Endothelial cell of umbilical vein (primary cell): Measurements from ENCODE around the gene UBE4B. TPM values are rescaled to one million over a fixed set of nuclear protein-coding genes. Genes with fewer than 3 reads are reported as not detected.

Source experiments
- BruUV-seq: library from RNA; stranded (reverse); fragments of 400-500 nt; replicated peaks from 2 replicates; lab custom pipeline; 2021; lab: Mats Ljungman, UMichigan
- CTCF ChIA-PET: fragments of 300-600, 350-600 bp; sonication (Branson Sonifier 250); formaldehyde crosslinking; loops from one replicate; lab custom pipeline; 2021; ENCODE audit warnings: antibody characterized with exemption, inconsistent platforms; lab: Charles Lee
- POLR2A ChIA-PET: fragments of 300-600, 350-600 bp; sonication (Branson Sonifier 250); formaldehyde crosslinking; loops from one replicate; lab custom pipeline; 2021; ENCODE audit warnings: antibody characterized with exemption, inconsistent platforms; lab: Charles Lee
- DNase-seq: peaks from one replicate; pipeline ENCODE4 v3.0.0-alpha.2; 2011; ENCODE audit warnings: low read depth, low spot score
- FAIRE-seq: peaks from 2 replicates; lab custom pipeline; 2011; peaks lifted over from hg19 to GRCh38; lab: Jason Lieb, UNC
- H2AFZ ChIP-seq: 2 replicates; pipeline ENCODE4 v1.6.0; 2012; ENCODE audit warnings: low read depth, low read length, control low read depth, inconsistent platforms
- H3K27ac ChIP-seq: 2 replicates; pipeline ENCODE4 v1.5.1; 2011; ENCODE audit warnings: low read depth, mild to moderate bottlenecking, control low read depth, low read length, moderate library complexity; ENCODE audit not compliant: insufficient read depth
- H3K27me3 ChIP-seq, 2 experiments: 2 replicates each; pipeline versions ENCODE4 v1.6.0 to v1.6.1; 2011; ENCODE audit warnings: low read length in 2 of 2, mixed read lengths in 1 of 2; ENCODE audit not compliant: control insufficient read depth in 2 of 2, insufficient read depth in 2 of 2
- H3K36me3 ChIP-seq, 2 experiments: 2 replicates in 1 of 2; 3 replicates in 1 of 2; pipeline ENCODE4 v1.5.1; 2011; ENCODE audit warnings: low read length in 2 of 2, mild to moderate bottlenecking in 1 of 2, moderate library complexity in 1 of 2; ENCODE audit not compliant: control insufficient read depth in 2 of 2, insufficient read depth in 2 of 2; ENCODE audit errors: extremely low read depth in 1 of 2
- H3K4me1 ChIP-seq: 3 replicates; pipeline ENCODE4 v1.5.1; 2011; ENCODE audit warnings: mild to moderate bottlenecking, low read length; ENCODE audit not compliant: control insufficient read depth, insufficient read depth; ENCODE audit errors: extremely low read depth
- H3K4me2 ChIP-seq: 2 replicates; pipeline ENCODE4 v1.6.1; 2011; ENCODE audit warnings: low read length, control low read depth, mixed read lengths; ENCODE audit not compliant: insufficient read depth
- H3K4me3 ChIP-seq, 3 experiments: fragments of 200-600 bp in 1 of 3; sonication (generic), shearing (Covaris generic) in 1 of 3; replicated peaks in 1 of 3; 2 replicates each; pipeline ENCODE4 v1.5.1; 2011 to 2016; ENCODE audit warnings: control low read depth in 3 of 3, low read length in 3 of 3, mild to moderate bottlenecking in 2 of 3, inconsistent platforms in 1 of 3, low read depth in 1 of 3, moderate library complexity in 1 of 3; ENCODE audit not compliant: insufficient read depth in 1 of 3
- H3K79me2 ChIP-seq: 2 replicates; pipeline ENCODE4 v1.6.0; 2012; ENCODE audit warnings: low read length, inconsistent platforms; ENCODE audit not compliant: control insufficient read depth, insufficient read depth
- H3K9ac ChIP-seq: replicated peaks from 2 replicates; pipeline ENCODE3; 2011; ENCODE audit warnings: low read length, control low read depth; ENCODE audit not compliant: insufficient read depth; ENCODE audit errors: extremely low read depth
- H3K9me1 ChIP-seq: replicated peaks from 3 replicates; pipeline ENCODE4 v1.6.0; 2011; ENCODE audit warnings: mild to moderate bottlenecking, low read length; ENCODE audit not compliant: control insufficient read depth, insufficient read depth; ENCODE audit errors: extremely low read depth
- H3K9me3 ChIP-seq: replicated peaks from 2 replicates; pipeline ENCODE4 v1.5.1; 2012; ENCODE audit warnings: low read length, inconsistent platforms; ENCODE audit not compliant: control insufficient read depth, insufficient read depth
- H4K20me1 ChIP-seq: replicated peaks from 2 replicates; pipeline ENCODE3; 2011; ENCODE audit warnings: mild to moderate bottlenecking, low read length; ENCODE audit not compliant: control insufficient read depth, insufficient read depth; ENCODE audit errors: extremely low read depth
- EZH2 ChIP-seq: IDR thresholded peaks from 2 replicates; pipeline ENCODE4 v1.6.1; 2012; ENCODE audit warnings: borderline replicate concordance, low read depth, mild to moderate bottlenecking, moderate library complexity, low read length, inconsistent platforms; ENCODE audit not compliant: severe bottlenecking
- FOS ChIP-seq: IDR thresholded peaks from 2 replicates; pipeline ENCODE4 v1.6.1; 2011; ENCODE audit warnings: mild to moderate bottlenecking, low read length, moderate library complexity, borderline replicate concordance; ENCODE audit not compliant: insufficient read depth
- GATA2 ChIP-seq: IDR thresholded peaks from 2 replicates; pipeline ENCODE4 v1.7.0; 2011; ENCODE audit warnings: low read depth, mild to moderate bottlenecking, moderate library complexity, mixed read lengths, low read length; ENCODE audit not compliant: insufficient read length, insufficient read depth
- JUN ChIP-seq: IDR thresholded peaks from 2 replicates; pipeline ENCODE4 v1.6.1; 2011; ENCODE audit warnings: borderline replicate concordance, low read depth; ENCODE audit not compliant: insufficient read length, insufficient read depth
- MYC ChIP-seq: IDR thresholded peaks from one replicate; pipeline ENCODE4 v1.6.1; 2011; ENCODE audit warnings: mild to moderate bottlenecking, low read depth, low read length
- POLR2A ChIP-seq: IDR thresholded peaks from 2 replicates; pipeline ENCODE4 v1.6.1; 2012; ENCODE audit warnings: low read depth, mild to moderate bottlenecking, control low read depth, low read length
- POLR2AphosphoS5 ChIP-seq: IDR thresholded peaks from 2 replicates; pipeline ENCODE4 v1.6.1; 2012; ENCODE audit warnings: low read depth, mild to moderate bottlenecking, control low read depth, low read length, moderate library complexity; ENCODE audit not compliant: insufficient read depth
- dilution Hi-C: fragments of 300-500 bp; cut with MboI; formaldehyde crosslinking; loops from one replicate; pipeline ENCODE4 v1.15.0; 2019; ENCODE audit warnings: low sequenced_read_pairs; ENCODE audit not compliant: extremely low pct_ligation_motif_present
- intact Hi-C: fragments of 100-400 bp; cut with micrococcal nuclease; formaldehyde crosslinking; loops from one replicate; pipeline ENCODE4 v1.10.0; 2022
- polyA plus RNA-seq, 4 experiments: library from polyadenylated mRNA; depleted of rRNA in 3 of 4; stranded (reverse) in 3 of 4; unstranded in 1 of 4; fragments of >200 nt; gene quantifications; 2 replicates each; pipeline versions ENCODE4 v1.2.1 to v1.2.3, GENCODE V29; 2011 to 2012; ENCODE audit warnings: missing spikeins in 1 of 4
- total RNA-seq: library from RNA; stranded (reverse); gene quantifications from 2 replicates; pipeline ENCODE4 v1.2.3, GENCODE V29; 2021
- TF ChIP-seq, protein P1 (sequence below): IDR thresholded peaks from 2 replicates; pipeline ENCODE4 v1.6.1; 2011; ENCODE audit not compliant: insufficient read depth, insufficient read length
- TF ChIP-seq, protein P2 (sequence below), 2 donors: IDR thresholded peaks; 1 replicate in 1 of 2; 2 replicates in 1 of 2; pipeline ENCODE4 v1.5.1; 2011; ENCODE audit warnings: low read length in 2 of 2, mild to moderate bottlenecking in 2 of 2, moderate library complexity in 2 of 2, control low read depth in 1 of 2, inconsistent platforms in 1 of 2, low read depth in 1 of 2; ENCODE audit not compliant: insufficient read depth in 1 of 2; ENCODE audit errors: extremely low read depth in 1 of 2

Gene UBE4B
- total and polyA plus RNA-seq, 2 donors (not counting 3 experiments of a cell fraction or from before 2014, with no cell fraction given) = 17.8 to 54.5 TPM

DNA sequence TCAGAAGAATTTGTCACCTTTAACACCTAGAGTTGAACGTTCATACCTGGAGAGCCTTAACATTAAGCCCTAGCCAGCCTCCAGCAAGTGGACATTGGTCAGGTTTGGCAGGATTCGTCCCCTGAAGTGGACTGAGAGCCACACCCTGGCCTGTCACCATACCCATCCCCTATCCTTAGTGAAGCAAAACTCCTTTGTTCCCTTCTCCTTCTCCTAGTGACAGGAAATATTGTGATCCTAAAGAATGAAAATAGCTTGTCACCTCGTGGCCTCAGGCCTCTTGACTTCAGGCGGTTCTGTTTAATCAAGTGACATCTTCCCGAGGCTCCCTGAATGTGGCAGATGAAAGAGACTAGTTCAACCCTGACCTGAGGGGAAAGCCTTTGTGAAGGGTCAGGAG is 52.3 kb downstream of the UBE4B start:
- H3K79me2 ChIP-seq = peaks cover 2% of the 10 kb centered on the region
- H2AFZ ChIP-seq = no peak overlapping the region
- no TSS peak for BruUV-seq
- H3K4me1 ChIP-seq = no peaks in the 10 kb centered on the region
- dilution Hi-C loops = no loop called here
- DNase-seq (no peak), FAIRE-seq (no peak)
- H3K27ac ChIP-seq = no peak overlapping the region
- no peak overlapping the region for H3K4me2 ChIP-seq
- ChIA-PET POLR2A (no interaction called here), CTCF (no interaction called here)
- no peaks in the 10 kb centered on the region for H3K27me3 ChIP-seq
- H3K4me3 ChIP-seq = no peak overlapping the region
- H3K9me1 ChIP-seq = no peaks in the 10 kb centered on the region
- no peaks in the 10 kb centered on the region for H3K36me3 ChIP-seq
- H4K20me1 ChIP-seq = no peaks in the 10 kb centered on the region
- intact Hi-C loops = no loop called here
- H3K9ac ChIP-seq = no peak overlapping the region
- no peak for TF ChIP-seq POLR2AphosphoS5
- no peak for TF ChIP-seq FOS
- TF ChIP-seq, protein P1, sequence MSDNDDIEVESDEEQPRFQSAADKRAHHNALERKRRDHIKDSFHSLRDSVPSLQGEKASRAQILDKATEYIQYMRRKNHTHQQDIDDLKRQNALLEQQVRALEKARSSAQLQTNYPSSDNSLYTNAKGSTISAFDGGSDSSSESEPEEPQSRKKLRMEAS = no peak
- TF ChIP-seq POLR2A = no peak
- TF ChIP-seq GATA2 = no peak
- no peak for TF ChIP-seq JUN
- no peak for TF ChIP-seq EZH2
- TF ChIP-seq, protein P2, sequence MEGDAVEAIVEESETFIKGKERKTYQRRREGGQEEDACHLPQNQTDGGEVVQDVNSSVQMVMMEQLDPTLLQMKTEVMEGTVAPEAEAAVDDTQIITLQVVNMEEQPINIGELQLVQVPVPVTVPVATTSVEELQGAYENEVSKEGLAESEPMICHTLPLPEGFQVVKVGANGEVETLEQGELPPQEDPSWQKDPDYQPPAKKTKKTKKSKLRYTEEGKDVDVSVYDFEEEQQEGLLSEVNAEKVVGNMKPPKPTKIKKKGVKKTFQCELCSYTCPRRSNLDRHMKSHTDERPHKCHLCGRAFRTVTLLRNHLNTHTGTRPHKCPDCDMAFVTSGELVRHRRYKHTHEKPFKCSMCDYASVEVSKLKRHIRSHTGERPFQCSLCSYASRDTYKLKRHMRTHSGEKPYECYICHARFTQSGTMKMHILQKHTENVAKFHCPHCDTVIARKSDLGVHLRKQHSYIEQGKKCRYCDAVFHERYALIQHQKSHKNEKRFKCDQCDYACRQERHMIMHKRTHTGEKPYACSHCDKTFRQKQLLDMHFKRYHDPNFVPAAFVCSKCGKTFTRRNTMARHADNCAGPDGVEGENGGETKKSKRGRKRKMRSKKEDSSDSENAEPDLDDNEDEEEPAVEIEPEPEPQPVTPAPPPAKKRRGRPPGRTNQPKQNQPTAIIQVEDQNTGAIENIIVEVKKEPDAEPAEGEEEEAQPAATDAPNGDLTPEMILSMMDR (IDR thresholded peaks at IDR 0.05; ENCODE audit: extremely low read depth in 1 of 2, insufficient read depth in 1 of 2, low read depth in 1 of 2, low read length in 2 of 2) = no peak
- no peak for TF ChIP-seq MYC
- H3K9me3 ChIP-seq = no peaks in the 10 kb centered on the region
